PFSK-1 (cell line): ENCODE measurements around the gene SELENON.

Experiments used
- FOXP2 ChIP-seq: optimal IDR thresholded peaks from 2 replicates; pipeline ENCODE3; 2011; ENCODE audit warnings: borderline replicate concordance, control low read depth, inconsistent platforms; ENCODE audit not compliant: insufficient read depth; ENCODE audit errors: extremely low read length, extremely low read depth
- POLR2AphosphoS5 ChIP-seq: IDR thresholded peaks from 2 replicates; pipeline ENCODE4 v1.6.1; 2012; ENCODE audit warnings: low read depth, mild to moderate bottlenecking, control low read depth, low read length, moderate library complexity
- SIN3A ChIP-seq: IDR thresholded peaks from 2 replicates; pipeline ENCODE4 v1.6.1; 2012; ENCODE audit warnings: mild to moderate bottlenecking, low read length, moderate library complexity, borderline replicate concordance; ENCODE audit not compliant: insufficient read depth
- TAF1 ChIP-seq: IDR thresholded peaks from 2 replicates; pipeline ENCODE4 v1.6.1; 2012; ENCODE audit warnings: low read length, control low read depth, borderline replicate concordance; ENCODE audit not compliant: insufficient read depth
- TF ChIP-seq, protein P1 (sequence below), 2 experiments: IDR thresholded peaks; 2 replicates each; pipeline versions ENCODE4 v1.6.1 to v1.8.0; 2011 to 2012; ENCODE audit warnings: low read depth in 2 of 2, low read length in 2 of 2, control low read depth in 1 of 2, inconsistent platforms in 1 of 2, mild to moderate bottlenecking in 1 of 2, moderate library complexity in 1 of 2; ENCODE audit not compliant: insufficient read depth in 1 of 2

SELENON gene

DNA sequence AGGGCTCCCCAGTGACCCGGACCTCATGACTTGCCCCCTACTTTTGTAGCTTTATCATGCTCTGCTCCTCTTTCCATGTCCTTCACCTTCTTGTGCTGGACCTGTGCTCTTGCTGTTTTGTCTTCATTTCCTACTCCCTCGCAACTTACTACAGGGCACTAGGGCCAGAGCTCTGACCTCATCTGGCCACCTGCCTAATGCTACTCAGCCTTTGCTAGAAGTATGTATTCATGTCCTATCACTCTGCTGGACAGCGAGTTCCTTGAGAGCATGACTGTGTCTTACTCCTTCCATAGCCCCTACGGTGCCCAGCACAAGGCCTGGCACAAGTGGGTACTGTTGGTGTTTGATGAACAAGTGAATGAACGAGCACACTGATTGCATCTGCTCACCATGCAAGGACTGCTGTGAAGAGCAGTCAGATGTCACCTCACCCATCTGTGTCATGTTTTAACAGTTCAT lies 21.7 kb downstream of the SELENON start:
- TF ChIP-seq, protein P1, sequence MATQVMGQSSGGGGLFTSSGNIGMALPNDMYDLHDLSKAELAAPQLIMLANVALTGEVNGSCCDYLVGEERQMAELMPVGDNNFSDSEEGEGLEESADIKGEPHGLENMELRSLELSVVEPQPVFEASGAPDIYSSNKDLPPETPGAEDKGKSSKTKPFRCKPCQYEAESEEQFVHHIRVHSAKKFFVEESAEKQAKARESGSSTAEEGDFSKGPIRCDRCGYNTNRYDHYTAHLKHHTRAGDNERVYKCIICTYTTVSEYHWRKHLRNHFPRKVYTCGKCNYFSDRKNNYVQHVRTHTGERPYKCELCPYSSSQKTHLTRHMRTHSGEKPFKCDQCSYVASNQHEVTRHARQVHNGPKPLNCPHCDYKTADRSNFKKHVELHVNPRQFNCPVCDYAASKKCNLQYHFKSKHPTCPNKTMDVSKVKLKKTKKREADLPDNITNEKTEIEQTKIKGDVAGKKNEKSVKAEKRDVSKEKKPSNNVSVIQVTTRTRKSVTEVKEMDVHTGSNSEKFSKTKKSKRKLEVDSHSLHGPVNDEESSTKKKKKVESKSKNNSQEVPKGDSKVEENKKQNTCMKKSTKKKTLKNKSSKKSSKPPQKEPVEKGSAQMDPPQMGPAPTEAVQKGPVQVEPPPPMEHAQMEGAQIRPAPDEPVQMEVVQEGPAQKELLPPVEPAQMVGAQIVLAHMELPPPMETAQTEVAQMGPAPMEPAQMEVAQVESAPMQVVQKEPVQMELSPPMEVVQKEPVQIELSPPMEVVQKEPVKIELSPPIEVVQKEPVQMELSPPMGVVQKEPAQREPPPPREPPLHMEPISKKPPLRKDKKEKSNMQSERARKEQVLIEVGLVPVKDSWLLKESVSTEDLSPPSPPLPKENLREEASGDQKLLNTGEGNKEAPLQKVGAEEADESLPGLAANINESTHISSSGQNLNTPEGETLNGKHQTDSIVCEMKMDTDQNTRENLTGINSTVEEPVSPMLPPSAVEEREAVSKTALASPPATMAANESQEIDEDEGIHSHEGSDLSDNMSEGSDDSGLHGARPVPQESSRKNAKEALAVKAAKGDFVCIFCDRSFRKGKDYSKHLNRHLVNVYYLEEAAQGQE (IDR thresholded peaks at IDR 0.05; ENCODE audit: insufficient read depth in 1 of 2, low read depth in 2 of 2, low read length in 2 of 2) = peak; percentile 36 to 68; a peak in 3 of 4 replicates
- TF ChIP-seq SIN3A (no peak), POLR2AphosphoS5 (peak; percentile 28; the same call in 1 of the 2 replicates), FOXP2 (no peak), TAF1 (no peak)

DNA sequence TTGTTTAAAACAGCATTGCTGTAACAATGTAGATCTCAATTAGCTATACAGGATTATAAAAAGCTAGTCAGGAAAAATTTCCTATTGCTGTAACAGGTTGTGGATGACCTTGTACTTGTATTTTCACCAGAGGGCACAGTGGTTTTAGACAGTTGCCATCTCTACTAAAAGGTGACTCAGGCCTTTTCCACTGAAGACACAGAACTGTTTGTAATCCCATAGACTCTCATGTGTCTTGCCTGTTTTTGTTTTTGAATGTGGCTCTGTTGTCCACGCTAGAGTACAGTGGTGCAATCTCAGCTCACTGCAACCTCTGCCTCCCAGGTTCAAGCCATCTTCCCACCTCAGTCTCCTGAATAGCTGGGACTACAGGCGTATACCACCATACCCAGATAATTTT lies 25.6 kb downstream of the SELENON start:
- TF ChIP-seq TAF1 (no peak), SIN3A (no peak), POLR2AphosphoS5 (no peak), FOXP2 (no peak)
- TF ChIP-seq, protein P1 (IDR thresholded peaks at IDR 0.05; ENCODE audit: insufficient read depth in 1 of 2, low read depth in 2 of 2, low read length in 2 of 2) = no peak

DNA sequence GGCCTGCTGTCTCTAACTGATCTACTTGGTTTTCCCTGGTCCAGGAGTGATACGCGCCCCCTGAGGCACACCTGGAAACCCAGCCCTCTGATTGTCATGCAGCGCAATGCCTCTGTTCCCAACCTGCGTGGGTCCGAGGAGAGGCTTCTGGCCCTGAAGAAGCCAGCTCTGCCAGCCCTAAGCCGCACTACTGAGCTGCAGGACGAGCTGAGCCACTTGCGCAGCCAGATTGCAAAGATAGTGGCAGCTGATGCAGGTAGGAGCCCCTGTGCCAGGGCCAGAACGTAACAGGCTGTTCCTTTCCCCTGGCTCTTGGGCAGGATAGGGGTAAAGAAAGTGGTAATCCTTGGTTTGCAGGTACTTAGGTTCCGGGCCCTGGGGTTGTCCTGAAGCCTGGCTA lies 26.6 kb downstream of the SELENON start:
- TF ChIP-seq POLR2AphosphoS5 (peak; percentile 34; the same call in 1 of the 2 replicates), FOXP2 (no peak)

DNA sequence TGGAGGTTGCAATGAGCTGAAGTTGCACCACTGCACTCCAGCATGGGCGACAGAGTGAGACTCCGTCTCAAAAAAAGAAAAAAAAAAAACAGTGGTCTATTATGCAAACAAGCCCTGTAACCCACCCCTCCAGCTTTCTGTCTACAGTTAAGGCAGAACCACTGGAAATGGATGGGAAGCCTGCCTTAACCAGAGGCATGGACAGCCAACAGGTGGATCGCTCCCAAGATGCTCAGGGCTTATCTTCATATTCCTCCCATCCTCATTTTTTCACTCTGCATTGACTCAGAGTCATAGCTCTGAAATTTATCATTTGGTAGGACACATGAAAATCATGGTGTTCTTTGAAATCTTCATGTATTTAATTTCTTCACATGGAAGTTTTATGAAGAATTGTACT lies 28.5 kb downstream of the SELENON start:
- TF ChIP-seq TAF1 (no peak), SIN3A (no peak), POLR2AphosphoS5 (no peak), FOXP2 (no peak)
- TF ChIP-seq, protein P1 (IDR thresholded peaks at IDR 0.05; ENCODE audit: insufficient read depth in 1 of 2, low read depth in 2 of 2, low read length in 2 of 2) = no peak

DNA sequence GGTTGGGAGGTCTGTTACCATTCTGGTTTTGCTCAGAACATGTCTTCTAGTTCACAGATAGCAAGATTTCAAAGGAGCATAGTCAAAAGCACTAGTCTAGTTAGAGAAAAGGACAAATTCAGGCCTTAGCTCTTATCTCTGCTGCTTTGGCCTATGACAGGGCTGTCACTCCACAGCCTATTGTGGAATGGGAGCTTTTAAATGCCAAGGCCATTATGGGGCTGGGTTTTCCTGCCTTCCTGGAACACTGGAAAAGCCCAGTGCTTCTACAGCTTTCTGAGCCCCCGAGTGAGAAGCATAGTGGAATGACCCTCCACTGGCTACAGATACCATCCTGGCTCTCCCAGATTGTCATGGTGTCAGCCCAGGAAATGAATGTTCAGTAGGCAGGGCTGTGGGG lies 29.1 kb downstream of the SELENON start:
- TF ChIP-seq FOXP2 = no peak
- TF ChIP-seq TAF1 = no peak
- no peak for TF ChIP-seq POLR2AphosphoS5
- TF ChIP-seq, protein P1 (IDR thresholded peaks at IDR 0.05; ENCODE audit: insufficient read depth in 1 of 2, low read depth in 2 of 2, low read length in 2 of 2) = no peak
- no peak for TF ChIP-seq SIN3A
